NCI-H1417 treated with DMSO at 0.1 percent for 48 hours (cell line): ENCODE results near the gene INTS11.
"Not testable (repeated sequence)": the region's sequence is repeated elsewhere in the genome, so short reads cannot be mapped to it uniquely, and the experiment has no call there.

Experiments
- DNase-seq: peaks from one replicate; lab custom pipeline; 2025; lab: John Stamatoyannopoulos, UW

INTS11 gene

DNA sequence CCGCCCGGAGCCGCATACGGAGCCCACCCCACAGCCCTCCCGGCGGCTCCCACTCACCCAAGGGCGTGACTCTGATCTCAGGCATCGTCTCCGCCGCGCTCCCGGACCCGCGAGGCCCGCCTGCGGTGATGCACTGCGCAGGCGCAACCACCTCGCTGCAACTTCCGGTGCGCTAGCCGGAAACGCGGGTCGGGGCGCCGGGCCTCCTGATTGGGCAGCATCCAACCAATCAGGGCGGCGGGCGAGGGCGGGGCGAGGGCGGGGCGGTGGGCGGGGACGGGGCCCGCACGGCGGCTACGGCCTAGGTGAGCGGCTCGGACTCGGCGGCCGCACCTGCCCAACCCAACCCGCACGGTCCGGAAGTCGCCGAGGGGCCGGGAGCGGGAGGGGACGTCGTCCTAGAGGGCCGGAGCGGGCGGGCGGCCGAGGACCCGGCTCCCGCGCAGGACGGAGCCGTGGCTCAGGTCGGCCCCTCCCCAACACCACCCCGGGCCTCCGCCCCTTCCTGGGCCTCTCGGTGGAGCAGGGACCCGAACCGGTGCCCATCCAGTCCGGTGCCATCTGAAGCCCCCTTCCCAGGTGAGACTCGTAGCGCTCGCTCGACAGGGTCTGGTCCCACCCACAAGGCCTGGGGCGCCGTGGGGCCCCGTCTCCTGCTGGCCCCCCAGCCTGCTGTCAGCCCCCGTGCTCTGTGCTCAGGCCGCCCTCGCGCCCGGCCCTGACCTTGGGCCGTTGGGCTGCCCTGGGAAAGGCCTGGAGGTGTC lies at the start of gene INTS11, which contains the start of gene CPTP:
Gene INTS11 (minus strand): TSS at position 137 of the 764 bp plus-strand sequence. CDS start 52 bp downstream, at position 85.
Gene CPTP (plus strand): TSS at position 279 of the 764 bp plus-strand sequence. CDS start 2,109 bp downstream, outside the sequence.
- DNase-seq = peak; percentile 33

DNA sequence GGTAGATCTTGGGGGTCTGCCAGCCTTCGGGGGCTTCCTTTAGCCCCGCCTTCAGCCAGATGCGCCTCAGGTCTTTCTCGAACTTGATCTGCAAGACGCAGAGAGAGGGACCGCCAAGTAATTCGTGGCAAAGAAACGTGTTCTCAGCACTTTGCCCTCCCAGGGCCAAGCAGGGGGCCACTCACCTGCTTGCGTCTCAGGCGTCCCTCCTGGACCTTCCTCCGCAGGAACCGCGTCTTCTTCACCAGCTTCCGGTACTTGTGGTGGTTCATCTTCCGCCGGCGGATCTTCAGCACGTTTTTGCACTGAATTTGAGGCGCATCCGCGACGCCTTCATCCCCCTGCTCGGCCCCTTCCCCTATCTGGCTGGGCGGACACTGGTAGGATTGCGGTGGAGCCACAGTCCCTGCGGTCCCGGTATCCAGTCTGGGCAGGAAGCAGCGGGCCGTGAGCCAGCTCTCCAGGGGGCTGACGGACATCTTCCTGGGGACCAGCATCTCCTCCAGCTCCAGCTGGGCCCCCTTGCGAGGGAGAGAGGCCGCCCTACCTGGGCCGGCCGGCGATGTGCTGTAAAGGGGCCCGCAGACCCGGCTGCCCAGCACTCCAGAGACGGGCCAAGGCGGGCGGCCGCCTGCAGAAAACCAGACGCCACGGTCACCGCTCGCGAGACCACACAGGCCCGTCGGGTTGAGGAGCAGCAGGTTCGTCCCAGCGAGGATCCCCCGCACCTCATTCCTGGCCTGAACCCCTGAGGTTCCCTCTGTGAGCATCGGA lies 49.5 kb upstream of the INTS11 start:
- DNase-seq = no peak

DNA sequence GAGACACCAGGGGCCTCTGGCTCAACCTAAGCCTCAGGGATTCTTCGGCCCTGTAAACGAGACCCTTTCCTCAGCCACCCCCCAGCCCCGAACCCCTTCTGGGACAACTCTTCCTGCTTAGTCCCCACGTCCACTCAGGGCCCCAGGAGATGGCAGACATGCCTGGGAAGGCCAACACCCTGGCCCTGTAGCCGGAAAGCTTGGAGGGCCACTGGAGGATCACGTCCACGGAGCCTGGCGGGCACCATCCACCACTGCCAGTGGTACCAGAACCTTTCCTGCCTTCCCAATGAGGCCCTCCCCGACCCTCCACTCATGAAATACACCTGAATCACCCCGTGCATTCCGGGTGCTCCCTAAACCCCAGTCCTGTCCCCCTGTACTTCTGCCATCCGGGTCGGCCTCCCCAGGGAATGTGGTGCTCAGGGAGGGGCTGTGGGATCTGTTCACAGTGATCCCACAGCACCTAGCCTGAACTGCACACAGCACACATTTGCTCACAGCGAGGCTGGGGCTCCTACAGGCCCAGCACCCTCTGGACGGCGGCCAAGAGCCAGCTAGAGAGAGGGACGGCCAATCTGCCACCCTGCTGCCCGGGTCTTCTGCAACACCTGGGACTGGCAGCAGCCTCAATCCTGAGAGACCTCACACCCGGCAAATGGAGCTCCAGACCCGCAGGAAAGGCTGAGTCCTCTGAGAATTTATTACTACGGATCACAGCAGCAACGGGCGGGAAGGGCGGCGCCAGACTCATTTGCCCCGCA lies 48.8 kb upstream of the INTS11 start:
- DNase-seq = no peak

DNA sequence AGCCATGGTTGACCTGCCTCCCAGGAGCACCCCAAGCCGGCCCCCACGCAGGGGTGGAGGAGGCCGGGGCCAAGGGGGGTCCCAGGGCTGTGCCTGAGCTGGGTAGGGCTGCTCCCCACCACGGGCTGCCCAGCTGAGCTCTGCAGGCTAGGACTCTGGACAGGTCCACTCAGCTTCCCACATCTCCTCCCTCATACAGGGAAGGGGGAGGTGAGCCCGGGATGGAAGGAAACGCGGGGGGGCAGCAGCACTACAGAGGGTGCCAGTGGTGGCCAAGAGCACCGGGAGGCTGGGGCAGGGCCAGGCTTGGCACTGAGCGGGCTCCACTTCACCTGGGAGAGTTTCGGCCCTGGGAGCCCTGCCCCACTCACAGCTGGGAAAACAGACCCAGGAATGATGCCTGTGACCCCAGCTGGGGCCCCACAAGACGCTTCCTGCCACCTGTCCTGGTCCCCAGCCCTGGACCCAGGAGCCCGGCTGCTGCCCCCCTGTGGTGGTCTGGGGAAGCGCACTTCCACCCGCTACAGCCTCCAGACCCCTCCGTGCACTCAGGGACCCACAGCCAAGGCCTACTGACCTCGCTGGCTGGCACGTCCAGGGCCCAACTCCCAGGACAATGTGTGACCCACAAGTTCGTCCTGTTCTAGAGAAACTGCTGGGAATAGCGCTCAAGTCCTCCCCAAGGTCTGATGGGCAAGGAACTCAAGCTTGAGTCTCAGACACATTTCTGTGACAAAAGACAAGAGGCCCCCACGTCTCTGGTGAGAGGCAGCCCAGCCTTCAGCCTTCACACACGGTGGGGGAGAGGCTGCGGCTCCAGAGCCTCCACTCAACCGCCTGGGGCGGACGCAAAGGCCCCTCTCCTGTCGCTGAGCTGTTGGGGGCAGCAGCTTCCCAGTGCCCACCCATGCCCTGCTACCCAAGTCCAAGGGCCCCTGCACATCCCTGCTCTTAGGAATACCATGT lies 47.6 kb upstream of the INTS11 start:
- no peak for DNase-seq

DNA sequence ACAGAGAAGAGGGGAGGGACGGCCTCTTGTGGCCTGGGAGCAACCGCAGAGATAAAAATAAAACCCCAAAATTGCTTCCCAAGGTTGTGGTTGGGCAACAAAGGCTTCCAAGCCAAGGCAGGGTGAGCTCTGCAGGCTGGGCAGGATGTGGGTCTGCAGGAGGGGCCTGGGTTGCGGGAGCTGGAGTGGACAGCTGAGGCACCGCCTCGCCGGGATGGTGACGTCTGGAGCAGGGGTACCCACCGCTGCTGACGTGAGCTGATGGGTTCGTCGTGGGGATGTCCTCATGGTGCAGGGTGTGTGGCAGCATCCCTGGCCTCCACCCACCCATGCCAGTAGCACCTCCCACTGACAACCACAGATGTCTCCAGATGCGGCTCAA lies 46.9 kb upstream of the INTS11 start:
- no peak for DNase-seq

DNA sequence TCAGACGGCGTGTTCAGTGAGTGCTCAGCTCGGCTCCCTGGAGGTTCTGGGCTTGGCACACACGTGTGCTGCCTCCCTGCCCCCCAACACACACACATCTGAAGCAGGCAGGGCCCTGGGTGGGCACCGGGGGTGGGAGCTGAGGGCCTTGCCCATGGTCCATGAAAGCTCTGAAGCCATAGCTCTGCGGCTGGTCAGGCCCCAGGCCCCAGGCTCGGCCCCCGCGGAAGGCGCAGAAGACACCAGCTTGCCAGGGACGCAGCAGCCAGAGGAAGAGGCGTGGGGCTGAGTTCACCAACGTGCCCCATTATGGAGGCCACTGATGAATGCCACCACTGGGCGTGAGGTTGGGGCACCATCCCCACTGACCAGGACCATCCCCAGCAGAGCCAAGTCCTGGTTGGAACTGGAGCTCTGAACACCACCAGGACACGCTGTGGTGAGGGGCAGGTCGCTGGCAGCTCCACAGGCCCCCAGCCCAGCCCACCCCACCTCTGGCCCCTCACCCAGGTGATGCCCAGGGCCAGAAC lies 46.4 kb upstream of the INTS11 start:
- DNase-seq = no peak

DNA sequence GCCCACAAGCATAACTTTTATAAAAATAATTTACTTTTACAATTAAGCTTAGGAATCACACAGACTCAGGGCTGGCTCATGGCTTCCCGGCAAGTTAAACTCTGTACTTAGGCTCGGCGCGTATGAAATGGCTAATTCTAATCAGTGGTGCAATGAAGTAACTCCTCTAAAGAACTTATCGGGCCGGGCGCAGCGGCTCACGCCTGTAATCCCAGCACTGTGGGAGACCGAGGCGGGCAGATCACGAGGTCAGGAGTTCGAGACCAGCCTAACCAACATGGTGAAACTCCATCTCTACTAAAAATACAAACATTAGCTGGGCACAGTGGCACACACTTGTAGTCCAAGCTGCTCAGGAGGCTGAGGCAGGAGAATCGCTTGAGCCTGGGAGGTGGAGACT lies 45.6 kb upstream of the INTS11 start:
- DNase-seq = not testable (repeated sequence)

DNA sequence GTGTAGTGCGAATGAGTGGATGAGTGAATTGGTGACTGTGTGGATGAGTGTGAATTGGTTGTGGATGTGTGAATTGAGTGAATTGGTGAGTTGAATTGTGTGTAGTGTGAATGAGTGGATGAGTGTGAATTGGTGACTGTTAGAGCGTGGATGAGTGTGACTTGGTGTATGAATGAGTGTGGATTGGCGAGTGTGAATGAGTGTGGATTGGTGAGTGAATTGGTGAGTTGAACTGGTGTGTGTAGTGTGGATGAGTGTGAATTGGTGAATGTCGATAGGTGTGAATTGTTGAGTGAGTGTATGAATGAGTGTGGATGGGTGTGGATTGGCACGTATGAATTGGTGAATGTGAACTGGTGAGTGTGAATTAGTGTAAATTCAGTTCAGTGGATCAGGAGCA lies 42.9 kb upstream of the INTS11 start:
- no peak for DNase-seq

DNA sequence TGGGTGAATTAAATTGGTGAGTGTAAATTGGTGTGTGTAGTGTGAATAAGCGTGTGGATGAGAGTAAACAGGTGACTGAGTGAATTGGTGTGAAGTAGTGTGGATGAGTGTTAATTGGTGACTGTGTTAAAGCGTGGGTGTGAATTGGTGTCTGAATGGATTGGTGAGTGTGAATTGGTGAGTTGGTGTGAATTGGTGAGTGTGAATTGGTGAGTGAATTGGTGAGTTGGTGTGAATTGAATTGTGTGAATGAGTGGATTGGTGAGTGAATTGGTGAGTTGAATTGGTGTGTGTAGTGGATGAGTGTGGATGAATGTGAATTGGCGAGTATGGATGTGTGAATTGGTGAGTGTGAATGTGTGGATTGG lies 42.2 kb upstream of the INTS11 start:
- no peak for DNase-seq

DNA sequence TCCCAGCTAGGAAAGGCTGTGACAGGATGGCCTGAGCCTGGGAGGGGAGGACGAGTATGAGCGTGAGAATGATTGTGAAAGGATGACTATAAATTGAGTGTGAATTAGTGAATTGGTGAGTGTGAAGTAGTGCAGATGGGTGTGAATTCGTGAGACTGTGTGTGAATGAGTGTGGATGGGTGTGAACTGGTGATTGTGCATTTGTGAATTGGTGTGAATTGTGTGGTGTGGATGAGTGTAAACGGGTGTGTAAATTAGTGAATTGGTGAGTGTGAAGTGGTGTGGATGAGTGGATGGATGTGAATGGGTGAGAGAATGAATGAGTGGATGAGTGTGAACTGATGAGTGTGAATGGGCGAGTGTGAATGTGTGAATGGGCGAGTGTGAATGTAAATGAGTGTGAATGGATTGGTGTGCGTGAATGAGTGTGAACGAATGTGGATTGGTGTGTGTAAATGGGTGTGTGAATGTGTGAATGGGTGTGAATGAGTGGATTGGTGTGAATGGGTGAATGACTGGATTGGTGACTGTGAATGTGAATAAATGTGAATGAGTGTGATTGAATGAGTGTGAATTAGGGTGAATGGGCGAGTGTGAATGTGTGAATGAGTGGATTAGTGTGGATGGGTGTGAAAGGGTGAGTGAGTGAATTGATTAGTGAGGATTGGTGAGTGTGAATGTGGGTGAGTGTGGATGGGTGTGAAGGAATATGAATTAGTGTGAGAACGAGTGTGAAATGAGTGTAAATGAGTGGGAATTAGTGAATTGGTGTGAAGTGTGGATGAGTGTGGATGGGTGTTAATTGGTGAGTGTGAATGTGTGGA lies 41.6 kb upstream of the INTS11 start:
- no peak for DNase-seq

DNA sequence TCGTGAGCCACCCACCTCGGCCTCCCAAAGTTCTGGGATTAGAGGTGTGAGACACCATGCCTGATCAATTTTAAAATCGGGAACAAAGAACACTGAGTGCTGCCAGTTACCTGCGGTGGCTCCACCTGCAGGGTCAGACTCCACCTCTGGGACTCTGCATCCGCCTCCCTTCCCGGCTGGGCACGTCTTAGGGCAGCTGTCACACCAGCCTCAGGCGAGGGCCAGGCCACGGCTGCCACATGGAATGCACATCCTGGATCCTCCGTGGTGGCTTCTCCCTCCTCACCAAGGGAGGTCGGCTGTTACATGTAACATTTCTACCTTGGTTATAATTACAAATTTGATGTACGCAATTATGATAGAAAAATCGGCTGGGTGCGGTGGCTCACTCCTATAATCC lies 39.8 kb upstream of the INTS11 start:
- DNase-seq = no peak

DNA sequence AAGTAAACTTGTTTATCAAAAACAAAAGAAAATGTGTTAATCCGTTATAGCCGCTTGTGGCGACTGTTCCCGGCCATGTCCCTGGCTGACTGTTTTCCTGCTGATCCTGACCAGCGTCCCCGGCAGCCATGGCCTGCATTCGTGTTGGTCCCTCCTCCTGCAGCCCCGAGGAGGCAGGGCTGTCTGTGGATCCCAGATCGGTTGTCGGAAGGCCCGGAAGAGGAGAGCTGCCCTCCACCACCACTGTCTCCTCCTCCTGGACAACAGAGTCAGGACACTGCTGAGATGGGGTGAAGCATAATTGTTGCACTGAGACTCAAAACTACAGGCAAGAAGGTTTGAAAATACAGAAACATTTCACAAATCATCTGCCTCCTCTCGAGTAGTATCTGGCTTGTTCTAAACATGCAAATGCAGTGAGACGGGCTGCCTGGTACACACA lies 37.5 kb upstream of the INTS11 start:
- DNase-seq = no peak

DNA sequence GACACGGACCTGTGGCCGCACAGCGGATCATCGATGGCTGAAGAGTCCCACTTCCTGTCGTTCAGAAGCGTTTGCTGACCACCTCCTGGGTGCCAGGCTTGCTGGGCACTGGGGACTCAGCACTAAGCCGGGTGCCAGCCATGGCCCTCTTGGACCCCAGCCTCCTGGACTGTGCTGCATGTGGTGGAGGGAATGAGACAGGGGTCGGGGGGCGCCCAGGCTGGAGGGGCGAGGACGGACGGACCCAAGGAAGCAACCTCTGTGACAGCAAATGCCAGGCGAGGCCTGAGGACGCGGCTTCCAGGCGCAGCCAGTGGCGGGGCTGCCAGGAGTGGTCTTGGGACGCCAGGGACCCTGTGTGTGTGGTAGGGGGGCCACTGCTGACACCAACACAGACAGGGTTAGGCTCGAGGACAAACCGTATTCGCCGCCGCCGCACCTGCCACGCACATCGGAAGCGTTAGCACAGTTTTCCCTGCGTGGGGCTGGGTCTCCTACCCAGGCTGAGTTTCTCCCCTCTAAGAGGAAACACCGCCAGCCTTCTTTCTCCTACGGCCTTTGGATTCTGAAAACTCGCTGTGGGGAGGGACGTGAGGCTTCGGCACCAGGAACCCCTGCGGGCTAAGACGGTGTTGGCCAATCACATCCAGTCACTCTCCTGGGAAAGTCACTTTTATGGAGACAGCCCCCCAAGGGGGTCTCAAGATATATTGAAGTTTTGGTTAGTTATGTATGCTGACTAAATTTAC lies 36.9 kb upstream of the INTS11 start:
- no peak for DNase-seq

DNA sequence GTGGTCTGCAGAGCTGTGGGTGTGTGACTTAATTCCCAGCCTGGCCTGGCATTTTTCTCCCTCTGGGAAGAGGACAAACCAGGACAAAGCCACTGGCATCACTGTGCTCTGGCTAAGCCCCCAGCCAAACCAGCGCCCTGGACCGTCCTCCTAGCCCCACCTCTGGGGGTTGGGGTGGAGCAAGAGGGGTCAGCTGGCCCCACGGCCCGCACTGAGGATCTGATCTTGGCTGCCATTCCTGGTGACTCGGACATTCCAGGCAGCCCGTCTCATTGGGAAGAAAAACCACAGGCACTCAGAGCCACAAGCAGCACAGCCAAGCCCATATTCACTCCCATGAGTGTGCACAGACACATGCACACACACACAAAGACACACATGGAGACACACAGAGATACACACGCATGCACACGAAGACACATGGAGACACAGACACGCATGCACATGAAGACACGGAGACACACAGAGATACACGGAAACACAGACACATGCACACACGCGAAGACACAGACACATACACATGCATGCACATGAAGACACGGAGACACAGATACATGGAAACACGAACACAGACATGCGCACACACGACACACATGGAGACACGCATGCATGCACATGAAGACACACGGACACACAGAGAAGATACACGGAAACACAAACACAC lies 36.2 kb upstream of the INTS11 start:
- no peak for DNase-seq

DNA sequence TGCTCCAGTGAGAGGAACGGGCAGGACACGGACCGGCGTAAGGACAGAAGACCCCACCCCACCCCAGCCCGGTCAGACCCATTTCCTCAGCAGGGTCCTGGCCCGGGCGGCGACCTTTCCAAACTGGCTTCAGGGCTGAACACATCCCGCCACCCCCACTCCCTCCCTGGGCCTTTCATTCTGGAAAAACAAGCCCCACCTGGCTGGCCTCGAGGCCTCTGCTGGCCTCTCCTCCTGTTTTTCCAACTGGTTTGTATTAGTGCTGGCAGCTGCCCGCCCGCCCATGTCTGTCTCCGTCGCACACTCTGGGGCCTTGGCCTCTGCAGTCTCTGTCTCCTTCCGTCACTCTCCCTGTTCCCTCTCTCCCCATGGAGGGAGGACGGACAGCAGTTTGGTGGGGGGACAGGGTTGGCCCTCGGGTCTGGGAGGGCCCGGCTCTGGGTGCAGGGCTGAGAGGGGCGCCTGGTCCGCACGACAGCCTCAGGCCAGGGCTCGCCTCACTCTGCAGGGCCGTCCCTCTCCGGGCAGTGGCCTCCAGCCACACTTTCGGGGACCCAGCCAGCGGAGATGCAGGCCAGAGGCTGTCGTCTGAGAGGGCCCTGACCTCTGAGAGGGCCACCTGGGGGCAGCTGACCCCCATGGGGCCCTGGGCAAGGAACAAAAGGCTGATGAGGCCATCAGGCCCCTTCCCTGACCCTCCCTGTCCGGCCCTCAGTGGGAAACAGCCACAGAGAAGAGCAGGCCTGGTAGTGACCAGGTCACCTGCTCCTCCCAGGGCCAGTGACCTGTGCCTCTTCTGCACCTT lies 35.4 kb upstream of the INTS11 start:
- DNase-seq = no peak

DNA sequence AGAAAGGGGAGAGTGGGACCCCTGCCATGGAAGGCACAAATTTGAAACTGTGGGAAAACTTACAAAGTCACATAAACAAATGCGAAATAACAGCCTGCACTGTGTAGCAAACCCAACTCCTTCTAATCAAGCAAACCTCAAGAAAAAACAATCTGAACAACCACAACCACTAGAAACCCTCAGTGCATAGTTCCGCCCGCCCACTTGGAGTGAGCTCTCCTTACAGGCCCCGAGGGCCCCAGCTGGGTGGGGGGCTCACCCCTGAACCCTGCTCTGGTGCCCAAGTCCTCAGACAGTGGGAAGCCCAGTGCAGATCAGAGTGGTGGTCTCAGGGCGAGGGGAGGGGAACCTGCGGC lies 34.8 kb upstream of the INTS11 start:
- DNase-seq = no peak

DNA sequence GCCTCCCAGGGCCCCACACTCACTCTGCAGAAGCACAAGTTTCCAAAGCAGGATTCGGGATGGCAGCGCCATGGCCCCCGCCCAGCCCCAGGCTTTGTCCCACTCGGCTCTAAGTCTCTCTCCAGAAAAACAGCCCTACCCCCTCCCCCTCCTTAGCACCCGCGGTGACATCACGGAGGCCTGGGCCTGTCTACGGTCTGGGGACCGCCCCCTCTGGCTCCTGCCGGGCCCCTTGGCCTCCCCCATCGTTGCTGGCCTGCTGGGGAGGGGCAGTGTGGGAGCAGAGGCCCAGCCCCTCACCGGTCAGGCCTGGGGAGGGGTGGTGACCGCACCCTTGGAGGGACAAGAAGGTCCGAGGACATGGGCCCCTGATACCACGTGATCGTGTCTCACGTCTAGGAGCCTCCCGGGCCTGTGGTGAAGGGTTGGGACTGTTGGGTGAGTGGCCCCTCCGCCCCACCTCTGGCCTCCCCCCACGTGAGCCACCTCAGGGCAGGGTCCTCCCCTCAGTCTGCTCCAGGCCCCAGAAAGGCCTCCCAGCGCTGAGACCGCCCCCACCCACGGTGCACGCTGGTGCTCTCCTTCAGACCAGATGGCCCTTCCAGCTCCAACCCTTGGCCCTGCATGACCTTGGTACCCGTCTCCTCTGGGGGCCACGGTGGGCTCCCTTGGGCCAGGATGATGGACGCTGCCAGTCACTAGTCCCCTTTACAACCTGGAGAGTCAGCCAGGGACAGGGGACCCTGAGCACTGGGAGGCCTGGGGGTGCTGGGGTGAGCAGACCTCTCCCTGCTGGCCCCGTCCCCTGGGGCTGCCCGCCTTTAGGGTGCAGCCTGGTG lies 34.2 kb upstream of the INTS11 start, which contains the start of gene MXRA8:
Gene MXRA8 (minus strand): TSS at position 123 of the 839 bp plus-strand sequence. CDS start 51 bp downstream, at position 72.
- no peak for DNase-seq
